Mesenchymal stem cell (in vitro differentiated cells and primary cell): ENCODE data around the gene HYAL3.

ENCODE experiments used
- DNase-seq: peaks from one replicate; pipeline ENCODE4 v3.0.0-alpha.2; 2013
- H2AFZ ChIP-seq: one replicate; pipeline ENCODE4 v1.6.1; 2013; ENCODE audit warnings: low read depth, mild to moderate bottlenecking, control low read depth, inconsistent platforms, low read length, moderate library complexity
- H2AK5ac ChIP-seq: 2 replicates; pipeline ENCODE4 v1.6.1; 2013; ENCODE audit warnings: low read length, moderate library complexity, mild to moderate bottlenecking, inconsistent platforms; ENCODE audit not compliant: severe bottlenecking
- H2BK120ac ChIP-seq: one replicate; pipeline ENCODE4 v1.6.1; 2013; ENCODE audit warnings: low read depth, mild to moderate bottlenecking, inconsistent platforms, low read length, moderate library complexity
- H2BK12ac ChIP-seq, 2 experiments: one replicate each; pipeline ENCODE4 v1.6.1; 2013; ENCODE audit warnings: inconsistent platforms in 2 of 2, low read length in 2 of 2, mild to moderate bottlenecking in 2 of 2, moderate library complexity in 2 of 2, control low read depth in 1 of 2
- H2BK15ac ChIP-seq: one replicate; pipeline ENCODE4 v1.6.1; 2013; ENCODE audit warnings: mild to moderate bottlenecking, low read depth, inconsistent platforms; ENCODE audit not compliant: poor library complexity, severe bottlenecking
- H2BK5ac ChIP-seq: 2 replicates; pipeline ENCODE4 v1.6.1; 2013; ENCODE audit warnings: low read depth, mild to moderate bottlenecking, low read length, control low read depth, inconsistent platforms; ENCODE audit not compliant: poor library complexity, severe bottlenecking
- H3K14ac ChIP-seq, 2 experiments: one replicate each; pipeline ENCODE4 v1.6.1; 2013; ENCODE audit warnings: inconsistent platforms in 2 of 2, low read length in 2 of 2, control low read depth in 1 of 2, mild to moderate bottlenecking in 1 of 2, moderate library complexity in 1 of 2
- H3K18ac ChIP-seq, 2 experiments: one replicate each; pipeline ENCODE4 v1.6.1; 2013; ENCODE audit warnings: inconsistent platforms in 2 of 2, low read length in 2 of 2, control low read depth in 1 of 2, low read depth in 1 of 2, mild to moderate bottlenecking in 1 of 2
- H3K23ac ChIP-seq, 2 experiments: one replicate each; pipeline ENCODE4 v1.6.1; 2013; ENCODE audit warnings: inconsistent platforms in 2 of 2, low read length in 2 of 2, mild to moderate bottlenecking in 2 of 2, moderate library complexity in 2 of 2, control low read depth in 1 of 2
- H3K27ac ChIP-seq: 2 replicates; pipeline ENCODE4 v1.5.1; 2013; ENCODE audit warnings: mild to moderate bottlenecking, moderate library complexity, low read length, control low read depth, inconsistent platforms; ENCODE audit not compliant: poor library complexity, severe bottlenecking
- H3K27me3 ChIP-seq, 2 experiments: 2 replicates each; pipeline versions ENCODE4 v1.6.1 to v1.7.0; 2013; ENCODE audit warnings: low read length in 2 of 2, mild to moderate bottlenecking in 2 of 2, moderate library complexity in 2 of 2, control low read depth in 1 of 2, inconsistent platforms in 1 of 2; ENCODE audit not compliant: control insufficient read depth in 1 of 2, insufficient read depth in 1 of 2
- H3K36me3 ChIP-seq, 2 experiments: 2 replicates each; pipeline versions ENCODE4 v1.6.1 to v1.7.0; 2013; ENCODE audit warnings: low read length in 2 of 2, control low read depth in 1 of 2, inconsistent platforms in 1 of 2, low read depth in 1 of 2, mild to moderate bottlenecking in 1 of 2; ENCODE audit not compliant: insufficient read depth in 2 of 2, control insufficient read depth in 1 of 2
- H3K4ac ChIP-seq, 2 experiments: one replicate each; pipeline ENCODE4 v1.6.1; 2013; ENCODE audit warnings: inconsistent platforms in 2 of 2, low read length in 2 of 2, mild to moderate bottlenecking in 2 of 2, moderate library complexity in 2 of 2, control low read depth in 1 of 2, low read depth in 1 of 2
- H3K4me1 ChIP-seq: 2 replicates; pipeline ENCODE4 v1.6.1; 2013; ENCODE audit warnings: low read depth, low read length, control low read depth; ENCODE audit not compliant: control insufficient read depth, insufficient read depth
- H3K4me2 ChIP-seq: 2 replicates; pipeline ENCODE4 v1.6.1; 2013; ENCODE audit warnings: low read length, mild to moderate bottlenecking, inconsistent platforms; ENCODE audit not compliant: poor library complexity, severe bottlenecking
- H3K4me3 ChIP-seq, 2 experiments: 2 replicates each; pipeline versions ENCODE4 v1.5.1 to v1.7.0; 2013; ENCODE audit warnings: low read length in 2 of 2, mild to moderate bottlenecking in 2 of 2, control low read depth in 1 of 2, low read depth in 1 of 2; ENCODE audit not compliant: insufficient read depth in 1 of 2
- H3K79me1 ChIP-seq: replicated peaks from 2 replicates; pipeline ENCODE4 v1.6.1; 2013; ENCODE audit warnings: mild to moderate bottlenecking, control low read depth, low read length, inconsistent platforms; ENCODE audit not compliant: poor library complexity, severe bottlenecking
- H3K9ac ChIP-seq: 2 replicates; pipeline ENCODE4 v1.7.0; 2013; ENCODE audit warnings: mild to moderate bottlenecking, low read length, moderate library complexity
- H3K9me3 ChIP-seq: 2 replicates; pipeline ENCODE4 v1.7.0; 2013; ENCODE audit warnings: mild to moderate bottlenecking, low read length; ENCODE audit not compliant: control insufficient read depth
- H4K8ac ChIP-seq: one replicate; pipeline ENCODE4 v1.6.1; 2013; ENCODE audit warnings: inconsistent platforms, mild to moderate bottlenecking, low read length, moderate library complexity
- H4K91ac ChIP-seq: one replicate; pipeline ENCODE4 v1.6.1; 2013; ENCODE audit warnings: mild to moderate bottlenecking, low read length, inconsistent platforms
- WGBS: methylation state at CpG from one replicate; pipeline ENCODE4 v1.1.7; 2013; ENCODE audit warnings: mixed read lengths; 5-methylcytosine and 5-hydroxymethylcytosine counted together

The HYAL3 gene

GRCh38 chr3:50300681-50301254 lies 1.6 kb upstream of the HYAL3 start:
- H3K27me3 ChIP-seq = no peaks in the 10 kb centered on the region
- no peak overlapping the region for H3K4ac ChIP-seq
- H3K79me1 ChIP-seq = peaks cover 14% of the 10 kb centered on the region
- H3K23ac ChIP-seq = no peak overlapping the region
- H3K9me3 ChIP-seq = no peaks in the 10 kb centered on the region
- no peak overlapping the region for H2BK5ac ChIP-seq
- peaks cover 36% of the 10 kb centered on the region for H3K4me1 ChIP-seq
- H4K91ac ChIP-seq = no peak overlapping the region
- no peak overlapping the region for H3K18ac ChIP-seq
- no peak for DNase-seq
- no peak overlapping the region for H4K8ac ChIP-seq
- H2BK12ac ChIP-seq = peak overlapping the region in 1 of 2 experiments; percentile 34
- H3K9ac ChIP-seq = peak overlapping the region; percentile 83
- no peak overlapping the region for H2BK15ac ChIP-seq
- no peak overlapping the region for H3K4me2 ChIP-seq
- H2AFZ ChIP-seq = no peak overlapping the region
- WGBS = 90% methylated on average over 6 of the region's 6 CpGs
- no peak overlapping the region for H2BK120ac ChIP-seq
- H3K36me3 ChIP-seq = peaks cover 3 to 12% of the 10 kb centered on the region in 2 experiments
- no peak overlapping the region for H2AK5ac ChIP-seq
- H3K4me3 ChIP-seq = peak overlapping the region in 1 of 2 experiments; percentile 73
- H3K14ac ChIP-seq = no peak overlapping the region
- no peak overlapping the region for H3K27ac ChIP-seq

GRCh38 chr3:50299929-50300680 lies 900 bp upstream of the HYAL3 start:
- no peak overlapping the region for H2BK120ac ChIP-seq
- H2AFZ ChIP-seq = no peak overlapping the region
- peak overlapping the region; percentile 48 to 73 for H3K4me3 ChIP-seq
- peak; percentile 45 for DNase-seq
- peak overlapping the region in 1 of 2 experiments; percentile 47 for H3K4ac ChIP-seq
- peaks cover 36% of the 10 kb centered on the region for H3K4me1 ChIP-seq
- no peak overlapping the region for H3K23ac ChIP-seq
- peak overlapping the region; percentile 85 for H3K4me2 ChIP-seq
- H3K9me3 ChIP-seq = no peaks in the 10 kb centered on the region
- no peak overlapping the region for H2BK15ac ChIP-seq
- H4K91ac ChIP-seq = peak overlapping the region; percentile 8
- H2AK5ac ChIP-seq = no peak overlapping the region
- peak overlapping the region; percentile 33 for H4K8ac ChIP-seq
- H2BK12ac ChIP-seq = peak overlapping the region in 1 of 2 experiments; percentile 15
- peaks cover 14% of the 10 kb centered on the region for H3K79me1 ChIP-seq
- no peaks in the 10 kb centered on the region for H3K27me3 ChIP-seq
- H3K27ac ChIP-seq = peak overlapping the region; percentile 11
- peak overlapping the region; percentile 50 to 71 for H3K18ac ChIP-seq
- peak overlapping the region in 1 of 2 experiments; percentile 30 for H3K14ac ChIP-seq
- 76% methylated on average over 12 of the region's 12 CpGs for WGBS
- peaks cover 5 to 12% of the 10 kb centered on the region in 2 experiments for H3K36me3 ChIP-seq
- H3K9ac ChIP-seq = peak overlapping the region; percentile 83
- no peak overlapping the region for H2BK5ac ChIP-seq

GRCh38 chr3:50299638-50299928 lies 378 bp upstream of the HYAL3 start:
- H2BK12ac ChIP-seq = no peak overlapping the region
- peaks cover 35% of the 10 kb centered on the region for H3K4me1 ChIP-seq
- H2BK120ac ChIP-seq = no peak overlapping the region
- peak overlapping the region; percentile 48 to 73 for H3K4me3 ChIP-seq
- 2% methylated on average over 12 of the region's 12 CpGs for WGBS
- no peak overlapping the region for H3K23ac ChIP-seq
- H3K27me3 ChIP-seq = no peaks in the 10 kb centered on the region
- H2AK5ac ChIP-seq = no peak overlapping the region
- H2BK15ac ChIP-seq = no peak overlapping the region
- peaks cover 5 to 12% of the 10 kb centered on the region in 2 experiments for H3K36me3 ChIP-seq
- H2BK5ac ChIP-seq = no peak overlapping the region
- peak overlapping the region; percentile 50 to 71 for H3K18ac ChIP-seq
- peaks cover 14% of the 10 kb centered on the region for H3K79me1 ChIP-seq
- H3K4ac ChIP-seq = peak overlapping the region in 1 of 2 experiments; percentile 47
- peak overlapping the region in 1 of 2 experiments; percentile 11 for H3K14ac ChIP-seq
- H3K9me3 ChIP-seq = no peaks in the 10 kb centered on the region
- H3K27ac ChIP-seq = peak overlapping the region; percentile 11
- peak overlapping the region; percentile 8 for H4K91ac ChIP-seq
- H2AFZ ChIP-seq = no peak overlapping the region
- H4K8ac ChIP-seq = no peak overlapping the region
- no peak for DNase-seq
- H3K9ac ChIP-seq = peak overlapping the region; percentile 83
- H3K4me2 ChIP-seq = peak overlapping the region; percentile 85
